HFF-Myc (cell line): Measurements from ENCODE around the gene PRKCA.

Experiments used
- DNase-seq: peaks from one replicate; pipeline ENCODE4 v3.0.0-alpha.2; 2011; ENCODE audit warnings: low read depth; ENCODE audit errors: extremely low read depth
- H3K4me3 ChIP-seq: replicated peaks from 2 replicates; pipeline ENCODE4 v1.5.1; 2011; ENCODE audit warnings: low read depth, mild to moderate bottlenecking, control low read depth, low read length
- CTCF ChIP-seq: IDR thresholded peaks from 2 replicates; pipeline ENCODE4 v1.5.1; 2012; ENCODE audit warnings: mild to moderate bottlenecking, low read depth, low read length, control low read depth; ENCODE audit errors: missing control alignments

PRKCA gene

DNA sequence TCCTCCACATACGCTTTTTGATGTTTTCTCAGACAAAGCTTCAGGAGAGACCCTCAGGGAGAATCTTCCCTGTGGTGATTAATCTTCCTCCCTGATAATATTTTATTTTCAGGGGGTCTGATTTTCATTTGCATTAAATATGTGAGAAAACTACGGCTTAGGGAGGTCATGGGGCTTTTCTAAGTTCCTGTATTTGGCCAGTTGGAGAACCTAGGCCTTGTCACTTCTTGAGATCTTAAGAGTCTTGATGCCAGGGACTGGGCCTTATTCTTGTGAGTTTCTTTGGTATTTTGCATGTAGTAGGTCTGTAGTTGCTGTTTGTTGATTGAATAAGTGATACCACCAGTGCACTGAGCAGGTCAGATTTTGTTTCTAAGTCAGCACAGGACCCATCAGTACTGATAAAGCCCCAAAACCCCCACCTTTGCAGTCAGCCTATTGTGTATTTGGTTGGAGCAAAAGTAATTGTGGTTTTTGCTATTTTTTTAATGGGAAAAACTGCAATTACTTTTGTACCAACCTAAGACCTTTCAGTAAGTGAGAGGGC lies 130.1 kb downstream of the PRKCA start:
- H3K4me3 ChIP-seq: no peak overlapping the region
- no peak for DNase-seq
- no peak for TF ChIP-seq CTCF

DNA sequence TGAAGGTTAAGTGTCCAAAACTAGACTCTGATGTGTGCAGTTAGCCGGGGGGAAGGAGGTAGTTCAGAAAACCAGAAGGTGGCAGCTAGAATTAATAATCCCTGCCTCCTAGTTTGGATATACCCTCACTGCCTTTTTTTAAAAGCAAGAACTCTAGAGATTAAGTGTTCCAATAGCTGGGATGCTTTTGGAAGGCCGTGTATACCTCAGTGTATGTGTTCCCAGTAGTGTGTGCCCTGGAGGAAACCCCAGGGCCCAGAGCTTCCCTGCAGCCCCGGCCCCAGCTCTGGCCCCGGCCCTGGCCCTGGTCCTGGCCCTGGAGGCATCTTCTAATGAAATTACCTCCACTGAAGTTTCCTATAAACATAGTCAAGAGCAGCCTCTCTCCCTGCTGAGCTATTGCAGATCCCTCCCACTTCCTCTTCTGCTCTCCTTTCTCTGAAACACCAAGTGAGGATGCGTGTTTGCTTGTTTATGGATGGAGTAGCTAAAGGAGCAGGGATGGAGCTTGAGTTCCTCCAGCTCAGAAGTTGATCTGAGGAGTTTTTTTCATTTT lies 130.7 kb downstream of the PRKCA start:
- no peak for DNase-seq
- no peak overlapping the region for H3K4me3 ChIP-seq
- no peak for TF ChIP-seq CTCF

GRCh38 chr17:66435182-66435581 lies 132.8 kb downstream of the PRKCA start:
- H3K4me3 ChIP-seq: no peak overlapping the region
- TF ChIP-seq CTCF: no peak
- no peak for DNase-seq

GRCh38 chr17:66436631-66437030 lies 134.2 kb downstream of the PRKCA start:
- H3K4me3 ChIP-seq: no peak overlapping the region
- no peak for DNase-seq
- no peak for TF ChIP-seq CTCF

DNA sequence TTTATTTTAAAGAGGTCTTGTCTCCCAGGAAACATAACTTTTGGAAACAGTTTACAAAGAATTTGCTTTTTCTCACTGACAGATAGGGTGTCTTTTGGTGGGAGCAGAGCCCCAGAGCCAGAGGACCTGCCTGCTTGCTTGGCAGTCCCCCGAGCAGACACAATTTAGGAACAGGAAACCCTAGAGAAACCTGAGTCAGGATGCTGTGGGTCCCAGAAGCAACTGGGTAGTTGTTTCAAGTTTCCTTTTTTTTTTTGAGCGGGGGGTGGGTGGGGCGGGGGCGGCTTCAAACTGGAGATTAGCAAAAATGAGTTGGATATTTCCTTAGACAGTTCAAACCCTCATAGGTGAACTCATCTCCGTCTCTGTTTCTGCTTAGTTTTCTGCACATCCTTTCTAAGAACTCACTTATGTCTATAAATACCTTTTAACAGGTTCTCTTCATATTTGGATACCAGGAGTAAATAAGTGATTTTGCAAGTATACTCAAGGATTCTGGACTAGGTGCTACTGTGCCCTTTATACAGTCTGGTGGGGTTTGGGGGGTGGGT lies 135.1 kb downstream of the PRKCA start:
- no peak for TF ChIP-seq CTCF
- no peak for DNase-seq
- no peak overlapping the region for H3K4me3 ChIP-seq

- no peak for TF ChIP-seq CTCF
- H3K4me3 ChIP-seq: no peak overlapping the region
- DNase-seq: no peak
These were observed 135.7 kb downstream of the PRKCA start for GRCh38 chr17:66438101-66438500.
